ENCODE results near the gene ELMOD2.
"Not testable (repeated sequence)": the region's sequence is repeated elsewhere in the genome, so short reads cannot be mapped to it uniquely, and the experiment has no call there.

ELMOD2 gene, protein sequence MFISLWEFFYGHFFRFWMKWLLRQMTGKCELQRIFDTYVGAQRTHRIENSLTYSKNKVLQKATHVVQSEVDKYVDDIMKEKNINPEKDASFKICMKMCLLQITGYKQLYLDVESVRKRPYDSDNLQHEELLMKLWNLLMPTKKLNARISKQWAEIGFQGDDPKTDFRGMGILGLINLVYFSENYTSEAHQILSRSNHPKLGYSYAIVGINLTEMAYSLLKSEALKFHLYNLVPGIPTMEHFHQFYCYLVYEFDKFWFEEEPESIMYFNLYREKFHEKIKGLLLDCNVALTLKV

DNA sequence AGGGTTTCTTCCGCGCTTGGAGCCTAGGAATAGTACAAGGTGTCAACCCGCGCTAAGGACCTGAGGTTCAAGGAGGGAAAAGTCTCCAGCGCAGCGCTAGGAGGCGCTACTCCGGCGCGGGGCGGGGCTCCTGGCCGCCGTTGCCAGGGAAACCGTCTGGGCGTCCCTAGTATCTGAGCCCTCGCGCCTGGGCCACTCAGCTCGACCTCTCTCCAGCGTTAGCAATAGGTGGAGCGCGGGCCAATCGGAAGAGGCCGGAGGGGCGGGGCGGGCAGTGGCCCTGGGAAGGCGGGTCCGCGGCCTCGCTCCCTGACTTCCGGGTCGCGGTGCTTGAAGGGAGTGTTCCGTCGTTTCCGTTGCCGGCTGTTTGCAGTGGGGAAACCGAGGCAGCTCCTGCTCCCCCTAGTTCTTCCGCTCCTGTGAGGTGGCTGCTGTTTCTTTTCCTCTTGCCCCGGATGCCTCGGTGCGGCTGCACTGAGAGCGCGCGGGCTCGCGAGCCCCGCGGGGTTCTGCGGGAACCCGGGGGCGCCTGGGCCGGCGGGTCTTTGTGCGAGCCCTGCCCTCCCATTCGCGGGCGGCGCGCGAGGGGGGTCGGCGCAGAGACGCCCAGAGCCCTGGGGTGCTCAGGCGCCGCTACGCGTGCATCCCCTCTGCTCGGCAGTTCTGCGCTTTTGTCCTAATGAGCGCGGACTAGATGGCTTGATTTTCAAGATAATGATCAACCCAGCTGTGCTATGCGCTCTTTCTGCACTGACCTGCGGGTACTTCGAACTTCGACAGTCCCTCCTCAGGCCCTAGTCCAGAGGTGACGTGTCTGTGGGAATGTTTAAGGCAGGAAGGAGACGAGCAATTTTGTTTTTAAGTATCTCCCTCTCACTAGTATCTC, at the start of gene ELMOD2:
ELMOD2 (plus strand) TSS at position 312 of the 886 bp plus-strand sequence. CDS start 1,261 bp downstream, outside the sequence.
- peak; percentile 98 for DNase-seq

DNA sequence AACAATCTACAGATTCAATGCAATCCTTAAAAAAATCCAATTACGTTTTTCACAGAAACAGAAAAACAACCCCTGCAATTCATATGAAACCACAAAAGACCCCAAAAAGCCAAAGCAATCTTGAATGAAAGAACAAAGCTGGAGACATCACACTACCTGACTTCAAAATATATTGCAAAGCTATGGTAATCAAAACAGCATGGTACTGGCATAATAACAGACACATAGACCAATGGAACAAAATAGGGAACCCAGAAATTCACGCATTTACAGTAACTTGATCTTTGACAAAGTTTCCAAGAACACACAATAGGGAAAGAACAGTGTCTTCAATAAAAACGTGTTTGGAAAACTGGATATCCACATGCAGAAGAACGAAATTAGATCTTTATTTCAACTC, 40.5 kb upstream of the ELMOD2 start:
- no peak for DNase-seq

DNA sequence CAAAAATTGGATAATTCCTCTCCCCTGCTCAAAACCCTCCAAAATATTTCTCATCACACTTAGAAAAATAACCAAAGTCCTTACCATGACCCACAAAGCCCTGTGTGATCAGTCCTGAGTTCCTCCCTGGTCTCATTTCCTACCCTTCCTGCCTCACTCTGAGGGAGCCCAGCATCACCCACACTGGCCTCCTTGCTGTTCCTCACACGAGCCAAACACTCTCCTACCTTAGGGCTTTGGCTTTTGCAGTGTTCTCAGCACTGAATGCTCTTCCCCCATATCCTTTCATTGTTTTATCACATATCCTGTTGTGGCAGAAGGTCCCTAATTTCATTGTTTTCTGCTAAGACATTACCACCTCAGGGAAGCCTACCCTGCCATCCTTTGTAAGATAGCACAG, 38.0 kb upstream of the ELMOD2 start:
- DNase-seq = no peak

DNA sequence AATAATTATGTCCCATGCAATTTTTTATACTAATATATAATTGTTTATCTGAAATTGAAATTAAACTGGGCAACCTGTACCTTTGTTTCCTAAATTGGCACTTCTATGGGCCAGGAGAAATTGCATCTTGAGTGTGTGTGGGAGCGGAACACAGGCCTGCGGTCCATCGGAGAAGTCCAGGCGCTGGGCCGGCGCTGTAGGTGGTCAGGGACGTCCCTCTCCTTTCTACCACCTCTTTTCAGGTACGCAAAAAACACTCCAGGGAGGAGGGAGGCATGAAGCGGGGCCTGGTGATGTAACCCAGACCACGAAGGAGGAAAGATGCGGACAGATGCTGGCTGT, 26.6 kb upstream of the ELMOD2 start:
- no peak for DNase-seq

DNA sequence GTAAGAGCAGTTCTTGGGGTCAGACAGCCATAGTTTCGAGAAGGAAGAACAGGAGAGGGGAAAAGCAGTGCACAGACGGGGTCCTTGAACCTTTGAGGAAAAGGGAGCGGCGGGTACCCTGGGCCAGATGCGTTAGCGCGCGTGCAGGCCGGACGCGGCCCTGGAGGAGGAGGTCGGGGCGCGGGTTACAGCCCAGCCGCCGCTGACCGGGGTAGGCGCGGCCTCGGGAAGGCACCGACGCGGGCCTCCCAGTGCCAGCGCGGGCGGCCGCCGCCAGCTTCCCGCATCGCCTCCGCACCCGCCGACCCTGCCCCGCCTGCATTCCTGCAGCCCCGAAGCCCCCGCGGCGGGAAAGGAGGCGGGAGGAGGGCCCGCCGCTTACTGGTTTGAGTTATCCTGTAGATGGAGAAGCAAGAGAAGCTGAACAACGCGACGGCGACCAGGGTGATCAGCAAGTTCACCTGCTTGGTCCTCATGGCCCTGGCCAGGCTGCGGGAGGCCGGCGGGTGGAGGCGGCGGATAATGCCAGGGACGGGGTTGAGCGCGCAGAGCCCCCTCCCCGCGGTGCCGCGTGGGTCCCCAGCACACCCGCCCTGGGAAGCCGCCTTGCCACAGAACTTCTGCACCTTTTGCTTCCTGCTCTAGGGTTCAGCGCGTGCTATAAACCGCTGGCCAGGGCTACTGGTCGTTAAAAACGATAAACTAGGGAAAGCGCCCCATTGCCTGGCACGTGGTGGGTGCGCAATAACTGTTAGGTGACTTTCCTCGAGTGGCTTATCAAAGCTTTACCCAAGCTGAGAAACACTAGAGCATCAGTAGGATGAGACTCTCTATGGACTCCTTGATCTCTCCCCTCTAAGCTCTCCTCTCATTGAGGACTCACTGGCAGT, 26.0 kb upstream of the ELMOD2 start, which contains the start of gene MGAT4D:
MGAT4D (minus strand) TSS at position 547 of the 890 bp plus-strand sequence; CDS start at position 476, 71 bp downstream.
- no peak for DNase-seq

DNA sequence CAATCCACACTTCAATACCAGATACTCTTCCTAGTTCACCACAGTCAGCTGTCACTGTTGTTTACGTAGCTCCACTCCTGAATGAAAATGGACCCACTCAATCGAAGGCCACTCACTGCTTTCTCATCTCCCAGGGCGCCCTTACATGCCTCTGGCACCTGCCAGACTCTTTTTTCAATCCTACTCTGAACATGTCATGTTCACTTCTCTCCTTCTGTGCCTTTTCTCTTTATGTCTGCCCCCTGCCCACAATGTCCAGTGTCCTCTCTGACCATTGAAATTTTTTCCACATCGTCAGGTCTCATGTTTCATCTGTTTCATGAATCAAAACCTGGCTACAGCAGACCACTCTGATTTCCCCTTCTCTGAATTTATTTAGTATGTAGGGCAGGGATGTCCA, 24.6 kb upstream of the ELMOD2 start:
- DNase-seq = no peak

DNA sequence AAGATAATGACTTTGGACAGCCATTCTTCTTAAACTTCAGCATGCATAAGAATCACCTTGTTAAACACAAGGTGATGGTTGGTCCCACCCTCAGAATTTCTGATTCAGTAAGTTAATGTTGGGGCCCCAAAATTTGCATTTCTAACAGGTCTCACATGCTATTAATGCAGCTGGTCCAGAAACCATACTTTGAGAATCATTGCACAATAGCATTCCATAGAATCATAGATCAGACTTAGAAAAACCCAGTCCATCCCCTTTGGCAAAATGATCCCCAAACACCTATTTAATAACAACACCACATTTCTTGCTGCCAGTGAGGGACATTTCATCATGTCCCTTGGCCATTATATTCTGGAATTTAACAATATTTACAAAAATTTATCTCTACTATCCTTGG, 19.7 kb upstream of the ELMOD2 start:
- DNase-seq = no peak

DNA sequence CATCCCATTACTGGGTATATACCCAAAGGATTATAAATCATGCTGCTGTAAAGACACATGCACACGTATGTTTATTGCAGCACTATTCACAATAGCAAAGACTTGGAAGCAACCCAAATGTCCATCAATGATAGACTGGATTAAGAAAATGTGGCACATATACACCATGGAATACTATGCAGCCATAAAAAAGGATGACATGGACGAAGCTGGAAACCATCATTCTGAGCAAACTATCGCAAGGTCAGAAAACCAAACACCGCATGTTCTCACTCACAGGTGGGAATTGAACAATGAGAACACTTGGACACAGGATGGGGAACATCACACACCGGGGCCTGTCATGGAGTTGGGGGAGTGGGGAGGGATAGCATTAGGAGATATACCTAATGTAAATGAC, 10.2 kb upstream of the ELMOD2 start:
- DNase-seq = not testable (repeated sequence)

DNA sequence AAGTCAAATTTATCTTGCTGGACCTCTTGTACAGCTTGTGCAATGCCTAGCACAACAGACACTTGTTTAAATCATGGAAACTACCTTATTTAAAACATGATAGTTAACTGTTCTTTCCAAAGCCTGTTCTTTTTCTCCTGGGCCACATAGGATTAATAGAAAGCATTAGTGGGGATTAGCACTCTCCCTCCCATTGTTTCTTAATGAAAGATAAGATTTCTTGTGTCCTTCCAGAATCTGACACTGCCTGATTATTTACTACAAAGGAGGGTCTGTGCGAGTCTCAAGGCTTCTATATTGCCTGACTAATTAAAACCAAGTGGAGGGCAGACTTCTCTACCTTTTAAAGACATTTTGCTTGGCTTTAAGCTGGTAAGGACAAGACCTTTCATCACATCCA, 8.5 kb upstream of the ELMOD2 start:
- no peak for DNase-seq

DNA sequence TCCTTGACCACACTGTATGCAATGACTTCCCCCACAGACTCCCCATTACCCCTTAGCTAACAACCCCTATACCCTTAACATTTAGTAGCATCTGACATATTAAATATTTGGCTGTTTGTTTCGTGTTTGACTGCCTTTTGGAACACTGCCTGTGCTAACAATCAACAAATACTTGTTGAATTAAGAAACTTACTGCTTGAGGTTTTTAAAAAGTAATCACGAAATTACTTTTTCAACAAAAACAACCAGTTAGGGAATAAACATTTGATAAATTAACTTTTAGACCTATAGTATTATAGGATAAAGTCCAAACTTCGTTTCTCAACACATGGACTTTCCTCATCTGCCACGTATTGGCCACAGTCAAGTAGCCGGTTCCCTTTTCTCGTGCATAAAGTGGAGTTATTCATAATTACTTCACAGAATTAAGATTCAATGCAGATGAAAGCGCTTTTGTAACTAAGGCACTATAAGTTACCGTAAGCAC, 555 bp upstream of the ELMOD2 start:
- no peak for DNase-seq

DNA sequence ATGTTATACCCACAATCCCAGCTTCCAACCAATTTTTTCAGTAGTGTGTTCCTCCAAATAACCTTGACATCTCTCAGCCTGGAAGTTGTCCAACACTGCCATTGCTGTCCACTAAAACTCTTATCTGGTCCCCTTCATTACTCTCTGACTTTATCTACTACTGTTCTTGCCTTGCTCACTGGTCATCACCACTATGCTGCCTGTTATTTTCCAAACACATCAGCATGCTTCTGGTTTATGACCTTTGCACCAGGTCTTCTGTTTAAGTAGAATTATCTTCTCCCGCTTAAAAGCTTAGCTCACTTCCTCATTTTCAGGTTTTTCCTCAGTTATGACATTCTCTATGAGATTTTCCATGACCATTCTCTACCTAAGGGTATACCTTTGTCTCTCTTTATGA, 5.5 kb downstream of the ELMOD2 start:
- no peak for DNase-seq

DNA sequence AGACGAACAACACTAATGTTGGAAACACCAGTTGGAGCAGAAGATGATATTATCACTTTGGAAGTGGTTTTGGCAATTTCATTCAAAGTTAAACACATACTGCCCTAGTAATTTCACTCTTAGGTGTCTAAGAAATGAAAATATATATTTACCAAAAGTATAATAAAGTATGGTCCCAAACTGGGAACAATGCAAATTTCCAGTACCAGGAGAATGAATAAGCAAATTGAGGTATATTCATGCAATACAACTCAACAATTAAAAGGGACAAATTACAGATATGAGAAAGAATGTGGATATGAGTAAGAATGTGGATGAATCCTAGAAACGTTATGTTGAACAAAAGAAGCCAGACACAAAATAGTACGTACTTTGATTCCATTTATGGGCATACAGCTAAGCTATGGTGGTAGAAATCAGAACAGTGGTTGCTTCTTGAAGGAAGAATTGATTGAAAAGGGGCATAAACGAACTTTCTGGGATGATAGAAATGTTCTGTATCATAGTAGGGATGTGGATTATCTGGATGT, 10.0 kb downstream of the ELMOD2 start:
- peak; percentile 65 for DNase-seq

DNA sequence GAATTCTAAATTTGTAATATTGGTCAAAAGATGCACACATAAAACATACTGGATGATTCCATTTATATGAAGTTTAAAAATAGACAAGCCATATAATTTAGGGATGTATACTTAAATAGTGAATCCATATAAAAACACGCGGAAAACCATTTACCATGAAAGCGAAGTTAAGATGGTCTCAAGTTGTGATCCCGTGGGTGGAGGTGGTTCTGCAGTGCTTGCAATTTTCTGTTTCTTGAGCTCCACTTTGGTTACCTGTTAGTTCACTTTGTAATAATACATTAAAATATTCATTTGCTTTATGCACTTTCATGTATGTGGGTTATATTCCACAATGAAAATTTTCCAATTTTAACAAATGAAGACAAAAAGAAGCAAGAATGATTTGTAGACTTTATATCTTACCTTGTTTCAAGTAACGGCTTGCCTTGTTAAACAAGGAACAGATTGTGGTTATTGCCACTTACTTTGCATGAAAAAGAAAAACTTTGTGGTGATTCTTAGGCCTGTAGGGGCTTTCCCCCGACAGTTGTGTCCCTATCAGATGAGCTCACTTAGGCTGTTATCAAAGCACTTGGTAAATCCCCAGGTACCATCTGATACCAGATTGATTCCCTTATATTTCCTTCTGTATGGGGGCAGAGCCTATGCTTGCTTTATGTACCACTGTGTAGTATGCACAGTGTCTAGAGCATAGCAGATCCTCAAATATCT, 32.6 kb downstream of the ELMOD2 start:
- DNase-seq = no peak

DNA sequence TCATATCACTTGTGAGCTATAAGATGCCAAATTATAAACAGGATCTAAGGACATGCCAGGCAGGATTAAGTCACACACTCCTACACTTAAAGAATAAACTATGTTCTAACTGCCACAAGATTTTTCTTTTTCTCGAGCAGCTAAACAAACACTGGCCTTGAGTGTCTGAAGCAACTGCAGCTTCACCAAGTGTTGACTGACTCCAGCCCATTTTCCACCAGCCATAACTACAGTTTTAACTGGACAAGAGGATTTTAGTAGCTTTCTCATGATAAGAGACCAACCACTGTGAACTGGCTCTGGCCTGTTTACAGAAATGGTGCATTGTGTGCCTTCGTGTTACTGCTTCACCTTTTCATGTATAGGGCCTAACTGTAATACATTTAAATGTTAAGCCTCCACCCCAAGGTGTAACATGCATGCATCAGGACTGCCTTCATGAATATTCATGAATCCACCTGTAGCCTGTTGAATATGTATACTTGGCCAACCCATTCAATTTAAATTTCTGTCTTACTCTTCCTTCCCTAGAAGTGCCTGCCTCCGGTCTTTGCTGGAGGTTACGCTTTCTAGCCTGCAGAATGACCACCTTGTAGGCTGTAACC, 34.0 kb downstream of the ELMOD2 start:
- no peak for DNase-seq

DNA sequence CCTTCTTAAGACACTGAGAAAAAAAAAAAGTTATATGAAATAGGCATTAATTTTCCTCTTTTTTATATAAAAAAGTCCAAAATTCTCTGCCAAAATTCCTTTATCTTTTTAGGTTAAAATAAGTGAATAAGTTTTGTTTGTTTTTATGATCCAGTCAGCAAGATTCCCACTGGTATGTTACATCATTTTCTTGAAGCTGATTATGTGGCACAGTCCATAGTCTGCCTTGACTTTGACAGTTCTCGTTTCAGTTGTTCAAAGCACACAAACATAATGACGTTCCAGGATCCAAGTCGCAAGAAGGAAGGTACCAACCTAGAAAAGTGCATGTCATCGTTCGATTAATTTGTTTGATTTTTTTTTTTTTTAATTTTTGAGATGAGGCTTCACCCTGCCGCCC, 35.7 kb downstream of the ELMOD2 start:
- DNase-seq = no peak

DNA sequence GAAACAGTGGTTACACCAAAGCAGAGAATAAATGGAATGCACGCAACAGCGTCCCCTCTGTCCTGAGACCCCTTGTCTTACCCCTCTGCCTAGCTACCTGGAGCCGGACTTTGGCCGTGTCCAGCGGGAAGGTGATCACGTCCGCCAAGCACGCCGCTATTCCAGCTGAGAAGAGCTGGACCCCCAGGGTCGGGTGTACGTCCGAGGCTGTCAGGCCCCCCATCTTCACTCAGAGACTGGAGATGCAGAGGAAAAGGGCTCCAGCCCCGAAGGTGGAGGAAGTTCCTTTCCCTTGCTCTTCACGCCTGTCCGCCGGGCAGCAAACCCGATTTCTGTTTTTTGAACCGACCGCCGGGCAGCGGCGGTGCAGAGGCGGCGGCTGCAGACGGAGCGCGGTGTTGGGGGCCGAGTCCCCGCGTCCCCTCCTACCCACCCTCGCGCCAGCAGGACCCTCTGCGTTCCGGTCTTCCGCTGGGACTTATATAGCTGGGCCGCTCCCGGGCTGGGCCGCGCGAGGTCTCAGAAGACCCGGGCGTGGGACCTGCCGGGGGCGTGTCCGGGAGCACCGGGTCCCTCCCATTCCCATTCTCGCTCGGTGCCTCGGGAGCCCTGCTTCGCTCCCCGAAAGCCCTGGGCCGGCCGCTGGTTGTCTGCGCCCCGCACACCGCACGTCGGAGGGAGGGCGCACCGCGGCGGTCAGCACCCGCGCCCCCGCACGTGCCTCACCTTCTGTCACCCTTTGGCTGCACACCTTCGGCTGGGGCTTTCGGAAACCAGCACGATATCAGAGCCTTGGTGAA, 44.7 kb downstream of the ELMOD2 start, which contains the start of gene UCP1:
UCP1 (minus strand) TSS at position 455 of the 800 bp plus-strand sequence; CDS start at position 223, 232 bp downstream.
- DNase-seq = no peak

DNA sequence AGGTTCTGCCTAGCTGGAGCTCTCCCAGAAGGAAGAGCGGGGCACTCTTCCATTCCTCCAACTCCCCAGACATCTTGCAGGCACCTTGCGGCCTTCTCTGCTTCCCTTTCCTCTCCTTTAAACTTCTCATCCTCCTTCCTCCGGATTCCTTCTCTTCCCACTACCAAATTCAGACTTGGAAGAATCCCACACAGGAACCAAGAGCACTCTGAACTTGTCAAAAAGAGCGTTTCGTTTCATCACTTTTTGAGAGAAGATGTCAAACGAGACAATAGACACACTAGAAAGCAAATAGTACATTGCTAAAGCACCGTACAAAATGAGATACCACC, 45.3 kb downstream of the ELMOD2 start:
- no peak for DNase-seq

DNA sequence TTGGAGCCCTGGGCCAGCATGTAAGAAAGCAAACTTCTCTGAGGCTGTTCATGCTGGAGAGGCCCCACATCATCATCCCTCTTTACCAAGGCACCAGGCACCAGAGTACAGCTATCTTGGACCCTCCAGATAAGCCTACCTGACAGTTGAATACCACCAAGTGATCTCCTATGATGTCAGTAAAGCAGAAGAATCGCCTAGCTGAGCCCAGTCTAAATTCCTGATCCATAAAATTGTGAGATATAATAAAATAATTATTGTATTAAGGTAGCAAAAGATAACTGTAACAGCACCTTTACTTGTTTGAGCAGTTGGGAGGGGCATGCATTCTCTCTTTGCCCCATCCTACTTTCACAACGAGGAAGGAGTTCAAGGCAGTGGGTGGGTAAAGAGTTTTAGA, 47.7 kb downstream of the ELMOD2 start:
- DNase-seq = no peak

DNA sequence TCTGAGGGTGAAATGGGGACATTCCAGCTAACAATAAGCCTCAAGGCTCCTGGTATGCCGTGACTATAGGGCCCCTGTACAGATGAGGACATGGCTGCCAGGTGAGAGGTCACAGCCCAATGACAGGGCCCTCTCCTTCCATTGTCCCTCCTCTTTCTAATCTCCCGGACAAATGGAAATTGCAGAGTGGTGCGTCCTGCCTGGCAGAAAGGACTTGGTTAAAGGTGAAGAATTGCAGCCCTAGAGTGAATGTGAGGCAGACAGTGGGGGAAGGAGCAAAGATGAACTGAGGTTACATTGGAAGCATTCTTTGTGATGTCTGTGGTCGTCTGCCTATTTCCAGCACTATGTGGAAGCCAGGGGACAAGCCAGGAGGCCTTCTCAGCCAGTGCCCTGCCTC, 51.5 kb downstream of the ELMOD2 start:
- DNase-seq = no peak

DNA sequence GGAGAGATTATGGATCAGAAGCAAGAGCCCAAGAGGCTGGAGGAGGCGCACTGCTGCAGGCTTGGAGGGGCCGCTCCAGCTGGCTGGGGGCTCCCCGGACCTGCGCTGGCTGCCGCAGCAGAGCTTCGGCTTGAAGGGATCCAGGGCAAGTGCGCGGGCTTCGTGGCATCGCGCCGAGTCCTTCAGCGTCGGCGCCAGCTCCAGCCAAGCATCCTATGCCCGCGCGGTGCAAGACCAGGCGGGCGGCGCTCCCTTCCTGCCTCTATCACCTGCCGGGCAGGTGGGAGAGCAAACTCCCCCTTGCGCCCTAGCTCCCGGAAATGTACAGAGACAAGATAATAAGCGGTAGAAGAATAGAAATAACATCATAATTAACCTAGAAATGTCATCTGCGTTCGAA, 55.3 kb downstream of the ELMOD2 start:
- no peak for DNase-seq

DNA sequence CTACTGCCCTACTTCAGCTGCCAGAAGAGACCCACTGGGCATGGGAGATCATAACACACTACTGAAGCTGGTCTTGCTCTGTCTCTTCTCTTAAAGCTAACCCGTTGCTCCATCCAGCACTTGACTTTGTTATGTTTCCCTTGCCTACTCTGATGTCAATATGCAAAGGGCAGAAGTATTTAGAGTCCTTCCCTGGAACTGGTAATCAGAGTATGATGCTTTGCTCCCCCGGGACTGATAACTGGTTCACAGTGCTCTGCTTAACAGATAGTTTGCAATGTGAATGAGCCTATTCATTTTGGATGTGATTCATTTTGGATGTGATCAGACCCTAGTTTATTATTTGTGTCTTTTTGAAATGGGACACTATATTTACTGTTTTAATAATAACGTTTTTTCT, 57.1 kb downstream of the ELMOD2 start:
- DNase-seq = no peak
